Liver (tissue), 3 donors: ENCODE data around the gene ASXL1.

Experiments
- CTCF ChIP-seq: fragments of 150-350 bp; IDR thresholded peaks from 2 replicates; pipeline ENCODE4 v1.5.1; 2017; ENCODE audit warnings: improper control_type of control experiment, low read depth, low read length; ENCODE audit not compliant: missing input control
- HNF4G ChIP-seq: IDR thresholded peaks from 2 replicates; pipeline ENCODE4 v1.6.1; 2016; ENCODE audit warnings: antibody characterized with exemption
- TF ChIP-seq, protein P1 (sequence below): IDR thresholded peaks from 2 replicates; pipeline ENCODE4 v1.6.1; 2016; ENCODE audit warnings: antibody characterized with exemption
- donor health status: healthy.
- donor health status: healthy.

GRCh38 chr20:32449890-32450401 is 91.8 kb downstream of the ASXL1 start:
- TF ChIP-seq HNF4G (no peak), CTCF (no peak)
- TF ChIP-seq, protein P1, sequence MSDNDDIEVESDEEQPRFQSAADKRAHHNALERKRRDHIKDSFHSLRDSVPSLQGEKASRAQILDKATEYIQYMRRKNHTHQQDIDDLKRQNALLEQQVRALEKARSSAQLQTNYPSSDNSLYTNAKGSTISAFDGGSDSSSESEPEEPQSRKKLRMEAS, result no peak
